ENCODE results near the gene KRT26. TPM values are rescaled to one million over a fixed set of nuclear protein-coding genes. Genes with fewer than 3 reads are reported as not detected.

Gene KRT26
- total and polyA plus RNA-seq, 2 of the 8 experiments (the other 6 are each of a cell fraction or from before 2014, with no cell fraction given), result not detected

- TF ChIP-seq YY1 (IDR thresholded peaks at IDR 0.05; ENCODE audit: low read depth, low read length), result no peak
- no peak for TF ChIP-seq TEAD4 (IDR thresholded peaks at IDR 0.05; ENCODE audit: low read depth, low read length)
- no peak for TF ChIP-seq SIRT6 (IDR thresholded peaks at IDR 0.05; ENCODE audit: low read length)
- no peak for TF ChIP-seq EP300 (IDR thresholded peaks at IDR 0.05; ENCODE audit: borderline replicate concordance in 1 of 2, low read depth in 2 of 2, low read length in 2 of 2)
- TF ChIP-seq RNF2 (IDR thresholded peaks at IDR 0.05; ENCODE audit: borderline replicate concordance, low read depth, low read length, missing control alignments, poor library complexity, severe bottlenecking), result no peak
- no peak for TF ChIP-seq JUND (IDR thresholded peaks at IDR 0.05; ENCODE audit: low read length)
- TF ChIP-seq TBP (IDR thresholded peaks at IDR 0.05; ENCODE audit: low read depth, low read length), result no peak
- no peak for TF ChIP-seq CTCF (IDR thresholded peaks at IDR 0.05; ENCODE audit: control extremely low read depth in 1 of 3, insufficient read depth in 1 of 3, low read depth in 1 of 3, low read length in 3 of 3)
- no peak for TF ChIP-seq RBBP5 (IDR thresholded peaks at IDR 0.05; ENCODE audit: borderline replicate concordance, low read depth, low read length)
- no peak for TF ChIP-seq HDAC6 (IDR thresholded peaks at IDR 0.05; ENCODE audit: low read depth, low read length)
- no peak for TF ChIP-seq USF2 (IDR thresholded peaks at IDR 0.05; ENCODE audit: low read length)
- no peak for TF ChIP-seq SIN3A (conservative IDR thresholded peaks at IDR 0.05 in 1 of 2, IDR thresholded peaks at IDR 0.05 in 1 of 2; ENCODE audit: low read depth in 1 of 2, low read length in 2 of 2)
- no peak for TF ChIP-seq KDM4A (IDR thresholded peaks at IDR 0.05; ENCODE audit: low read depth, low read length, severe bottlenecking)
- no peak for TF ChIP-seq EGR1 (IDR thresholded peaks at IDR 0.05; ENCODE audit: borderline replicate concordance, low read depth, low read length)
- no peak for TF ChIP-seq SAP30 (IDR thresholded peaks at IDR 0.05; ENCODE audit: insufficient read depth, insufficient replicate concordance, low read length)
- TF ChIP-seq CTBP2 (IDR thresholded peaks at IDR 0.05; ENCODE audit: borderline replicate concordance, insufficient read depth, insufficient read length, low read length), result no peak
- TF ChIP-seq ZNF274 (IDR thresholded peaks at IDR 0.05; ENCODE audit: borderline replicate concordance, extremely low read depth, low read length), result no peak
Observed at GRCh38 chr17:40720899-40721298, 51.1 kb downstream of the KRT26 start (continued).
